B cell (primary cell): ENCODE results near the gene SPATA19.

Experiments used
- CTCF ChIP-seq: fragments of 200-600 bp; IDR thresholded peaks from one replicate; pipeline ENCODE4 v1.8.0; 2022; ENCODE audit warnings: antibody characterized with exemption, mild to moderate bottlenecking
- EZH2 ChIP-seq: IDR thresholded peaks from 2 replicates; pipeline ENCODE4 v1.6.1; 2012; ENCODE audit warnings: borderline replicate concordance, low read depth, mild to moderate bottlenecking, moderate library complexity, low read length; ENCODE audit not compliant: insufficient read depth, poor library complexity, severe bottlenecking

DNA sequence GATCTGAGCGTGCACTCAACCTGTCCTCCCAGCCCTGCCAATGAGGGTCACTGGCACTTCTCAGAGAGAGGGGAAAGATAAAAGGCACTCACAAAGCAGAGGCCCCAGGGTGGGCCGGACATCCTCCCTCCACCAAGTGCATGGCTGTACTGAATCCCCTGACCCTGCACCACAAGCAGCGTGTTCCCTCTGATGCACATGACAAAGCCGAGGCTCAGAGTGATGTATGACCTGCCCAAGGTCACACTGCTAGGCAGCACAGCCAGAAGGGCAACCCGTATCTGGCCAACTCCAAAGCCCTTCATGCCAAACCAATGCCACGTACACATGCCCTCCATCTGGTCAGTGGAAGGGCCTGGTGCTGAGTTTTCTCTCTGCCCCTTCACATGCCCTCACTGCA, 22.1 kb downstream of the SPATA19 start:
- TF ChIP-seq CTCF (no peak), EZH2 (no peak)
